HepG2 (cell line): ENCODE data around the gene HES3. TPM values are rescaled to one million over a fixed set of nuclear protein-coding genes. Genes with fewer than 3 reads are reported as not detected.

Experiments used
- ARNTL ChIP-seq: sonication (generic); formaldehyde crosslinking; IDR thresholded peaks from 2 replicates; pipeline ENCODE4 v1.4.0; 2020; ENCODE audit warnings: mild to moderate bottlenecking, missing genetic modification reagents
- ATF6 ChIP-seq: sonication (generic); formaldehyde crosslinking; conservative IDR thresholded peaks from 2 replicates; pipeline ENCODE4 v1.4.0; 2020; ENCODE audit warnings: missing genetic modification reagents
- HDAC6 ChIP-seq: fragments of 200-600 bp; sonication (generic); IDR thresholded peaks from 2 replicates; pipeline ENCODE4 v1.7.0; 2017; ENCODE audit warnings: mild to moderate bottlenecking, antibody characterized with exemption, low read length, low read depth
- ISL2 ChIP-seq: sonication (generic); formaldehyde crosslinking; IDR thresholded peaks from 2 replicates; pipeline ENCODE4 v1.5.0; 2020; ENCODE audit warnings: missing genetic modification reagents
- MAZ ChIP-seq, 2 experiments: sonication (generic) in 1 of 2; formaldehyde crosslinking in 1 of 2; IDR thresholded peaks; 2 replicates each; pipeline versions ENCODE4 v1.5.0 to v1.6.1; 2012 to 2020; ENCODE audit warnings: low read depth in 2 of 2, mild to moderate bottlenecking in 2 of 2, borderline replicate concordance in 1 of 2, improper control_type of control experiment in 1 of 2, low read length in 1 of 2, missing genetic modification reagents in 1 of 2, moderate library complexity in 1 of 2
- NPAS2 ChIP-seq: sonication (generic); formaldehyde crosslinking; IDR thresholded peaks from 2 replicates; pipeline ENCODE4 v1.8.0; 2022; ENCODE audit warnings: mild to moderate bottlenecking, missing genetic modification reagents, borderline replicate concordance
- NR2F1 ChIP-seq, 2 experiments: fragments of 450-650 bp in 1 of 2; formaldehyde crosslinking in 1 of 2; IDR thresholded peaks; 2 replicates each; pipeline versions ENCODE4 v1.5.0 to v1.6.1; 2016 to 2020; ENCODE audit warnings: mild to moderate bottlenecking in 1 of 2, missing compliant biosample characterization in 1 of 2, missing genetic modification reagents in 1 of 2, moderate library complexity in 1 of 2
- PRDM10 ChIP-seq: sonication (generic); formaldehyde crosslinking; IDR thresholded peaks from 2 replicates; pipeline ENCODE4 v1.4.0; 2020; ENCODE audit warnings: low read depth, missing genetic modification reagents
- PRMT3 ChIP-seq: sonication (generic); formaldehyde crosslinking; IDR thresholded peaks from 2 replicates; pipeline ENCODE4 v1.8.1; 2022; ENCODE audit warnings: low read depth, mild to moderate bottlenecking, moderate library complexity, missing genetic modification reagents, borderline replicate concordance
- SALL1 ChIP-seq: sonication (generic); formaldehyde crosslinking; IDR thresholded peaks from 2 replicates; pipeline ENCODE4 v1.8.0; 2022; ENCODE audit warnings: mild to moderate bottlenecking, missing genetic modification reagents
- THAP11 ChIP-seq: IDR thresholded peaks from 2 replicates; pipeline ENCODE4 v1.6.1; 2016; ENCODE audit warnings: missing biosample characterization, missing genetic modification reagents
- TRIM22 ChIP-seq: fragments of 450-650 bp; IDR thresholded peaks from 2 replicates; pipeline ENCODE4 v1.6.1; 2017
- ZFP91 ChIP-seq: sonication (generic); formaldehyde crosslinking; IDR thresholded peaks from 2 replicates; pipeline ENCODE4 v1.9.0; 2022; ENCODE audit warnings: missing genetic modification reagents, mild to moderate bottlenecking, borderline replicate concordance
- ZGPAT ChIP-seq: IDR thresholded peaks from 2 replicates; pipeline ENCODE4 v1.6.1; 2016; ENCODE audit warnings: mild to moderate bottlenecking
- ZNF496 ChIP-seq: sonication (generic); formaldehyde crosslinking; IDR thresholded peaks from 2 replicates; pipeline ENCODE4 v1.8.1; 2023; ENCODE audit warnings: mild to moderate bottlenecking, moderate library complexity, missing genetic modification reagents; ENCODE audit not compliant: insufficient replicate concordance
- ZNF501 ChIP-seq: sonication (generic); formaldehyde crosslinking; IDR thresholded peaks from 2 replicates; pipeline ENCODE4 v1.5.1; 2020; ENCODE audit warnings: mild to moderate bottlenecking, moderate library complexity, missing genetic modification reagents
- ZSCAN30 ChIP-seq: sonication (generic); formaldehyde crosslinking; IDR thresholded peaks from 2 replicates; pipeline ENCODE4 v1.5.0; 2020; ENCODE audit warnings: mild to moderate bottlenecking, missing genetic modification reagents
- polyA plus RNA-seq, 8 experiments: library from polyadenylated mRNA; depleted of rRNA in 3 of 8; stranded (reverse) in 7 of 8; unstranded in 1 of 8; fragments of >200 nt; fragmentation: Illumina TruSeq in 4 of 8; extraction: Trizol in 4 of 8; gene quantifications; 2 replicates each; pipeline versions ENCODE4 v1.2.1 to v1.2.3, GENCODE V29; 2011 to 2016; ENCODE audit warnings: low read depth in 4 of 8, missing spikeins in 1 of 8, mixed read lengths in 1 of 8; ENCODE audit not compliant: insufficient read depth in 1 of 8
- total RNA-seq, 5 experiments: library from RNA; depleted of rRNA; stranded (reverse); fragments of >200 nt; fragmentation: Illumina TruSeq; extraction: Trizol; gene quantifications; 2 replicates each; pipeline ENCODE4 v1.2.3, GENCODE V29; 2016; ENCODE audit warnings: low read depth in 1 of 5

HES3 gene
- total and polyA plus RNA-seq, 2 of the 13 experiments (the other 11 are each of a cell fraction or from before 2014, with no cell fraction given), result not detected

- TF ChIP-seq PRMT3 (CRISPR knock-in tag) (no peak), THAP11 (CRISPR knock-in tag) (no peak), ZNF496 (no peak), ZSCAN30 (CRISPR knock-in tag) (no peak), ZFP91 (CRISPR knock-in tag) (peak; percentile 37; the same call in 1 of the 2 replicates), TRIM22 (no peak), HDAC6 (no peak), PRDM10 (no peak), ARNTL (CRISPR knock-in tag) (no peak), ZNF501 (peak; percentile 57; the same call in 1 of the 2 replicates), NR2F1 (CRISPR knock-in tag; IDR thresholded peaks at IDR 0.05) (no peak), NPAS2 (CRISPR knock-in tag) (no peak), ATF6 (no peak), SALL1 (CRISPR knock-in tag) (peak; percentile 33; the same call in 1 of the 2 replicates), ZGPAT (CRISPR knock-in tag) (peak; percentile 42; the same call in 1 of the 2 replicates), MAZ (IDR thresholded peaks at IDR 0.05; ENCODE audit: borderline replicate concordance, low read depth, low read length) (no peak), MAZ (CRISPR knock-in tag; IDR thresholded peaks at IDR 0.05; ENCODE audit: low read depth) (peak; percentile 31), ISL2 (CRISPR knock-in tag) (0 out of 2 replicates have a peak, but pooled peaks have one; percentile 18)
Observed at GRCh38 chr1:6259491-6260362, 15.7 kb downstream of the HES3 start (continued).
